Brain microvascular endothelial cell (primary cell): ENCODE results near the gene REEP1.

Experiments used
- DNase-seq: peaks from one replicate; pipeline ENCODE4 v3.0.0-alpha.2; 2020
- H3K27ac ChIP-seq: fragments of 250-450 bp; sonication (Bioruptor Pico); 2 replicates; pipeline ENCODE4 v1.5.1; 2020; ENCODE audit warnings: mild to moderate bottlenecking, moderate library complexity
- H3K27me3 ChIP-seq: fragments of 250-450 bp; sonication (Bioruptor Pico); replicated peaks from 2 replicates; pipeline ENCODE4 v1.5.1; 2020; ENCODE audit warnings: mild to moderate bottlenecking
- H3K36me3 ChIP-seq: fragments of 250-450 bp; sonication (Bioruptor Pico); replicated peaks from 2 replicates; pipeline ENCODE4 v1.5.1; 2020; ENCODE audit warnings: mild to moderate bottlenecking
- H3K4me3 ChIP-seq: 2 replicates; pipeline ENCODE4 v1.5.1; 2011; ENCODE audit warnings: low read depth, mild to moderate bottlenecking, control low read depth, low read length, moderate library complexity
- in situ Hi-C: cut with HindIII; loops from 2 replicates; pipeline ENCODE4 v1.10.0; 2017; ENCODE audit warnings: low sequenced_read_pairs, low pct_ligation_motif_present
- TF ChIP-seq, protein P1 (sequence below): IDR thresholded peaks from 2 replicates; pipeline ENCODE4 v1.5.1; 2011; ENCODE audit warnings: low read depth, mild to moderate bottlenecking, moderate library complexity, low read length, control low read depth, inconsistent platforms; ENCODE audit errors: missing control alignments

Gene REEP1

DNA sequence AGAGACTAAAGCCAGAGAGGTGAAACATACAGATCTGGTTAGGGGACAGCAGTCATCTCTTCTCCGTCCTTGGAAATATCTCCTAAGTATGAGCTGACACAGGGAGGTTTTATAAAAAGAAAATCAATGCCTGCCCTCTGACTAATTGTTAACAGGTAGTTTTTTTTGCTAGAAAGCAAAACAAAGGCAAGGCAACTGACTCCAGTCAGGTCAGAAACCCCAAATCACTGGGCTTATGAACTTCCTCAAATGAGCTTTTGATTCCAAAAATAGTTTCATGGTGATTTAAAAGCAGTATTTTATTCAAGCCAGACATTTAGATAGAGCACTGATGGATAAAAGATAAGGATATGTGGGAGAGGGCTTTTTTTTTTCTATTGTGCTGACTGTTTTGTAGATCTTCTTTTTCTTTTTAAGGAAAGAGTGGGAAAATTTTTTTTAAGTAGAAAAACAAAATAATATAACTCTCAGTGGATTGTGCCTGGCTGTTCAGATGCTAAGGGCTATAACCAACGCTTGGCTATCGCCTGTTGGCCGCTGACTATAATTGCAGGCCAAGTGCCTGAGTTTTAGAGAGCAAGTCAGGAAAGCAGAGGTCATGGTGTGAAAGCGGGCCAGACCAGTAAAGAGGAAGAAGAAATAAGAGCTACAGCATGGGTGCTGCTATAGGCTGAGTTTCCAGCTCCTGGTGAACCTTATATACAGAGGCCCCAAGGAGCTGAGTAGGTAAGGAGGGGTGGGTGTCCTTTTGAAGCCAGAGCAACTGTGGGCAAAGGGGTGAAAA is 93.3 kb downstream of the REEP1 start:
- Histone ChIP-seq H3K36me3 (no peaks in the 10 kb centered on the region), H3K4me3 (no peak overlapping the region), H3K27ac (no peak overlapping the region), H3K27me3 (no peaks in the 10 kb centered on the region)
- in situ Hi-C loops, result no loop called here
- DNase-seq, result no peak
- TF ChIP-seq, protein P1, sequence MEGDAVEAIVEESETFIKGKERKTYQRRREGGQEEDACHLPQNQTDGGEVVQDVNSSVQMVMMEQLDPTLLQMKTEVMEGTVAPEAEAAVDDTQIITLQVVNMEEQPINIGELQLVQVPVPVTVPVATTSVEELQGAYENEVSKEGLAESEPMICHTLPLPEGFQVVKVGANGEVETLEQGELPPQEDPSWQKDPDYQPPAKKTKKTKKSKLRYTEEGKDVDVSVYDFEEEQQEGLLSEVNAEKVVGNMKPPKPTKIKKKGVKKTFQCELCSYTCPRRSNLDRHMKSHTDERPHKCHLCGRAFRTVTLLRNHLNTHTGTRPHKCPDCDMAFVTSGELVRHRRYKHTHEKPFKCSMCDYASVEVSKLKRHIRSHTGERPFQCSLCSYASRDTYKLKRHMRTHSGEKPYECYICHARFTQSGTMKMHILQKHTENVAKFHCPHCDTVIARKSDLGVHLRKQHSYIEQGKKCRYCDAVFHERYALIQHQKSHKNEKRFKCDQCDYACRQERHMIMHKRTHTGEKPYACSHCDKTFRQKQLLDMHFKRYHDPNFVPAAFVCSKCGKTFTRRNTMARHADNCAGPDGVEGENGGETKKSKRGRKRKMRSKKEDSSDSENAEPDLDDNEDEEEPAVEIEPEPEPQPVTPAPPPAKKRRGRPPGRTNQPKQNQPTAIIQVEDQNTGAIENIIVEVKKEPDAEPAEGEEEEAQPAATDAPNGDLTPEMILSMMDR, result no peak

DNA sequence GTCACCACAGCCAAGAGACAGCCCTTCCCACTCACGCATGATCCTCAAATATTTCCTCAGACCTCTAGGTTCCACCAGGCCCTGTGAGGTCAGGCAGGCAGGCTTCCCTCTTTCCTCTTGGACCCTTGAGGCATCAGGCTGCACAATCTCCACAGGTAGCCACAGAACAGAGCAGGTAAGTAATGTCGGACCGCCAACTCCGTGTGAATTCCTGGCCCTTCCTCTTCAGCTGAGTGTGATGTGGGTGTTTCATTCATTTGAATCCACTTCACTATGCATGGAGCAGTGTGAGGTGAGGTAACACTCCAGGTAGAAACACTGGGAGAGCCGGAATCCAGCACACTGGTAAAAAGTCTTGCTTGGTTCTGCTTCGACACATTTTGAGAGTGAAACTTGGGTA is 94.2 kb downstream of the REEP1 start:
- in situ Hi-C loops, result no loop called here
- DNase-seq, result no peak
- no peak overlapping the region for H3K4me3 ChIP-seq
- TF ChIP-seq, protein P1, result no peak
- no peak overlapping the region for H3K27ac ChIP-seq
- no peaks in the 10 kb centered on the region for H3K27me3 ChIP-seq
- no peaks in the 10 kb centered on the region for H3K36me3 ChIP-seq

DNA sequence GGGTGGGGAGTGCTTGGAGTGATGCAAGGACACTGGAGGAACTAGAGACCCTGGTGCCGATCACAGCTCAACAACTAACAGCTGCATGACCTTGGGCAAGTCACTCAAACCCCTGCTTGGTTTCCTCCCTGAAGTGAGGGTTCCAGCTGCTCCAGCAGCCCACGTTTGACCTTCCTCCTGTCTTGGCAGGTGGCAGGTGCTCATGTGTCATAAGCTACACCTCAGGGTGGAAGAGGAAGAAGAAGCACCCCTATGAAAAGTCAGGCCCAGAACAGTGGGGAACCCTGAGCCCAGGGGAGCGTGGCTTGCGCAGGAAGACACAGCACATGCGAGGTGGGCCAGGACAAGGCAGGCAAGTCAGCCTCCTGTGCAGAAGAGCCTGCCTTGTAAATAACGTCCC is 95.8 kb downstream of the REEP1 start:
- Histone ChIP-seq H3K27ac (no peak overlapping the region), H3K36me3 (no peaks in the 10 kb centered on the region), H3K27me3 (no peaks in the 10 kb centered on the region), H3K4me3 (no peak overlapping the region)
- in situ Hi-C loops, result no loop called here
- no peak for DNase-seq
- TF ChIP-seq, protein P1, result no peak

DNA sequence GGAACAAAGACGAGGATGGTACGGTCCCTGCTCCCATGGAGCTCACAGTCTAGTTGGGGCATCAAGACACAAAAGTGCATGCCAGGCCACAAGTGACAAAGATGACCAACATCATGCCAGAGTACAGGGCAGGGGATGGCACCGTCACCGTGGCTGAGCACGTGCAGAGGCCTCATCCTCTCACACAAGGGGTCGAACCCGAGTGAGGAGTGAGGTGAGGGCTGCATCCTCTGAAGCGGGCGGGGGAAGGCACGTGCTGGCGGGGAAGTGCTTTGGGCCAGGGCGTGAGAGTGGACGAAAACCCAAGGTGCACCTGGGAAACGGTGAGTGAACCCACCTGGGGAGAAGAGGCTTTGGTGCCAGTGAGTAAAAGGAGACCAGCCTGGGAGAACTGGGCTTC is 97.2 kb downstream of the REEP1 start:
- in situ Hi-C loops, result no loop called here
- TF ChIP-seq, protein P1, result no peak
- H3K4me3 ChIP-seq, result no peak overlapping the region
- DNase-seq, result no peak
- no peaks in the 10 kb centered on the region for H3K27me3 ChIP-seq
- H3K27ac ChIP-seq, result no peak overlapping the region
- no peaks in the 10 kb centered on the region for H3K36me3 ChIP-seq

DNA sequence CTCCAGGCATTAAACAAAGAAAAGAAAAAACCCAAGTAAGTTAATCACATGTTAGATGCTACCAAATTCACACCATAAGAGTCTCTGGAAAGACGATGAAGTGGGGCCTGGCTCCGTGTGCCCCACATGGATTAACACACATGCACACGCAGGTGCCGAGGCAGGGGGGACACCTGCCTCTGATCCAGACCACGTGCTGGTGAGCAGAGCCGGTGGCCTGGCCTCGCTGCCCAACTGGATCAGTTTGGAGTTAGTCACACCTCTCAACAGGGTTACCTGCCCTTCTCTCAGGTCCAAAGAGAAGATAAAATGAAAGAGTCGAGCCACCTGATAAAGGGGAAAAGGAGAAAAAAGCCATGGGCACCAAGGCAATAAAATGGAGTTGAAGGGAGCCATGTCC is 97.7 kb downstream of the REEP1 start:
- Histone ChIP-seq H3K36me3 (no peaks in the 10 kb centered on the region), H3K27ac (no peak overlapping the region), H3K4me3 (no peak overlapping the region), H3K27me3 (no peaks in the 10 kb centered on the region)
- in situ Hi-C loops, result no loop called here
- TF ChIP-seq, protein P1, result no peak
- DNase-seq, result no peak

DNA sequence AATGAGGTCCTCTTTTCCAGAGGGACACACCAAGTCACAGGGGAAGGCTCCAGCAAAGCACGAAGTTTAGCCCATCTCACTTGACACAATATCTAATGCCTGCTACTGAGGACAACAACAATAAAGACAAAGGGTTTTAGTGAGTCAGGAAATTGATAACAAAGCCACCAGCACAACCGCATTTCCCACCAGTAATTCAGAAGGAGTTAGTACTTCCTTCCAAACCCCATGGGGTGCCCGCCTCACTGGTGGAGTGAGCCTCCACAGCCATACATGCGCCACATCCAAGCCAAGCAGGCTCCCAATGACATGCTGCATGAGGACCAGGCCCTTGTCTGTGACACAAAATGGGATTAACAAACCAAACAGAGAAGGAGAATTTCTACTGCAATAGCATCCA is 98.1 kb downstream of the REEP1 start:
- no peak overlapping the region for H3K4me3 ChIP-seq
- H3K27ac ChIP-seq, result no peak overlapping the region
- in situ Hi-C loops, result no loop called here
- H3K36me3 ChIP-seq, result no peaks in the 10 kb centered on the region
- no peaks in the 10 kb centered on the region for H3K27me3 ChIP-seq
- DNase-seq, result no peak
- TF ChIP-seq, protein P1, result no peak
